NT2/D1 (cell line): ENCODE measurements around the gene LINGO1.

Experiments
- DNase-seq: peaks from one replicate; pipeline ENCODE4 v3.0.0-alpha.2; 2011; ENCODE audit warnings: low read depth, low spot score
- H3K27me3 ChIP-seq: 2 replicates; pipeline ENCODE4 v1.6.0; 2011; ENCODE audit warnings: mild to moderate bottlenecking; ENCODE audit not compliant: insufficient read length, insufficient read depth
- H3K36me3 ChIP-seq: 2 replicates; pipeline ENCODE4 v1.6.1; 2011; ENCODE audit warnings: mild to moderate bottlenecking, low read length, mixed read lengths; ENCODE audit not compliant: insufficient read depth, insufficient read length
- H3K4me1 ChIP-seq: 2 replicates; pipeline ENCODE4 v1.5.1; 2011; ENCODE audit not compliant: insufficient read depth, insufficient read length
- H3K4me3 ChIP-seq: 2 replicates; pipeline ENCODE4 v1.5.1; 2011; ENCODE audit warnings: low read depth; ENCODE audit not compliant: insufficient read length
- H3K9ac ChIP-seq: 2 replicates; pipeline ENCODE4 v1.6.0; 2011; ENCODE audit warnings: low read depth; ENCODE audit not compliant: insufficient read length
- H3K9me3 ChIP-seq: 2 replicates; pipeline ENCODE4 v1.5.1; 2011; ENCODE audit warnings: mild to moderate bottlenecking, low read length; ENCODE audit not compliant: insufficient read depth
- SUZ12 ChIP-seq: IDR thresholded peaks from 2 replicates; pipeline ENCODE4 v1.6.1; 2011; ENCODE audit not compliant: insufficient read length, insufficient read depth; ENCODE audit errors: extremely low read depth
- YY1 ChIP-seq: IDR thresholded peaks from 2 replicates; pipeline ENCODE4 v1.6.1; 2011; ENCODE audit not compliant: insufficient read length, insufficient read depth
- ZNF274 ChIP-seq: IDR thresholded peaks from 2 replicates; pipeline ENCODE4 v1.6.1; 2011; ENCODE audit warnings: mild to moderate bottlenecking, low read depth, low read length

The LINGO1 gene

DNA sequence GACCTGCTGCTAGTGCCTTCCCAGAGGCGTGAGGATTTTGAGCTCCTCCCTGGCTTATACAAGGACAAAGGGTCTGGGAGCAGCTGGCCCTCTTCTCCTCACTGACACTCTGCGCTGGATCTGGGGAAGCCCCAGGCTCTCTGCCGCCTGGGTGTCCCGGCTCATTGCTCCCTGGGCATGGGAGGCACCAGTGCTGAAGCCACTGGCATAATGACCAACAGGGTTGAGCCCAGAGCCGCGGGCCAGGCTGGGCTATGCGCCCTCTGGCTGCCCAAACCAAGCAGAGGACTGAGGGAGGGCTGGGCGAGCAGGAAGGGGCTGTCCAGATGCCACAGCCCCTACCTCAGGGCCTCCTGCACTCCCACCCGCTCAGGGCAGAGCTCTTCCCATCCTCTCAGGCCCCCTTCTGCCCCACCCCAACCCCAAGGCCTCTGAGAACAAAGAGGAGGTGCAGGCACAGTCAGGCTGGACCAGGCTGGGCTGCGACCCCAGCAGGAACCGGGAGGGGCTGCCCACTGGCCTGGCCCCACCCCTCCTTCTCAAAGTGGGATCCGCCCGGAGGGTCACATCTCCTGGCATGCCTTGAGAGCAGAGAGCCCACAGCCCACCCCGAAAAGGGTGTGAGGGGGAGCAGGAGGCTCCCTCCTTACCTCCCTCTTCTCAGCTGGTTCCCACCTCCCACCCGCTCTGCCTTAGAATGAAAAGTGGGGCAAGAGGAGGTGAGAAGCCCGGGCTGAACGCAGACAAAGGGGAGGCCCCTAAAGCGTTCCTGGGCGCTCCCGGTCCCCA, 1.6 kb downstream of the LINGO1 start:
- Histone ChIP-seq H3K9me3 (no peaks in the 10 kb centered on the region), H3K4me3 (peak overlapping the region; percentile 61)
- no peak for DNase-seq

DNA sequence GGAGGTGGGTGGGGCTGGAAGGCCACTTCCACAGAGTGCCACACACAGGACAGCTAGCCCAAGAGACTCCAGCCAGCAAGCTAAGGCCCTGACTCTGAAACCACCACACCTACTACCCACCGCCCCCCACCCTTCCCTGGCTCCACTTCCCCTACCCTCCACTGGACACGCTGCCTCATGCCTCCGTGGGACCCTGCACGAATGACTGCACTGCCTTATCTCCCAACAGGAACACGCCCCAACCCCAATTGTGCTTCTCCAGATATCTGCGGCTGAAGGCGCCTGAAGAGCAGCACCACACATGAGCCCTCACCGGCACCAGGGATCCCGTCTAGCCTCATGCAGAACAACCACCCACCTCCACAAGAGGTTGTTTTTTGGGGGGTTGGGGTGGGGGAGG, 2.7 kb downstream of the LINGO1 start:
- Histone ChIP-seq H3K9me3 (no peaks in the 10 kb centered on the region), H3K36me3 (no peaks in the 10 kb centered on the region), H3K27me3 (peaks cover 12% of the 10 kb centered on the region), H3K9ac (peak overlapping the region; percentile 5), H3K4me1 (peaks cover 32% of the 10 kb centered on the region), H3K4me3 (no peak overlapping the region)
- TF ChIP-seq SUZ12 (no peak), ZNF274 (no peak), YY1 (no peak)
- no peak for DNase-seq

More for the DNA sequence above, 1.6 kb downstream of the LINGO1 start:
- Histone ChIP-seq H3K27me3 (peaks cover 23% of the 10 kb centered on the region), H3K9ac (peak overlapping the region; percentile 88), H3K4me1 (peaks cover 41% of the 10 kb centered on the region), H3K36me3 (no peaks in the 10 kb centered on the region)
- no peak for TF ChIP-seq YY1

DNA sequence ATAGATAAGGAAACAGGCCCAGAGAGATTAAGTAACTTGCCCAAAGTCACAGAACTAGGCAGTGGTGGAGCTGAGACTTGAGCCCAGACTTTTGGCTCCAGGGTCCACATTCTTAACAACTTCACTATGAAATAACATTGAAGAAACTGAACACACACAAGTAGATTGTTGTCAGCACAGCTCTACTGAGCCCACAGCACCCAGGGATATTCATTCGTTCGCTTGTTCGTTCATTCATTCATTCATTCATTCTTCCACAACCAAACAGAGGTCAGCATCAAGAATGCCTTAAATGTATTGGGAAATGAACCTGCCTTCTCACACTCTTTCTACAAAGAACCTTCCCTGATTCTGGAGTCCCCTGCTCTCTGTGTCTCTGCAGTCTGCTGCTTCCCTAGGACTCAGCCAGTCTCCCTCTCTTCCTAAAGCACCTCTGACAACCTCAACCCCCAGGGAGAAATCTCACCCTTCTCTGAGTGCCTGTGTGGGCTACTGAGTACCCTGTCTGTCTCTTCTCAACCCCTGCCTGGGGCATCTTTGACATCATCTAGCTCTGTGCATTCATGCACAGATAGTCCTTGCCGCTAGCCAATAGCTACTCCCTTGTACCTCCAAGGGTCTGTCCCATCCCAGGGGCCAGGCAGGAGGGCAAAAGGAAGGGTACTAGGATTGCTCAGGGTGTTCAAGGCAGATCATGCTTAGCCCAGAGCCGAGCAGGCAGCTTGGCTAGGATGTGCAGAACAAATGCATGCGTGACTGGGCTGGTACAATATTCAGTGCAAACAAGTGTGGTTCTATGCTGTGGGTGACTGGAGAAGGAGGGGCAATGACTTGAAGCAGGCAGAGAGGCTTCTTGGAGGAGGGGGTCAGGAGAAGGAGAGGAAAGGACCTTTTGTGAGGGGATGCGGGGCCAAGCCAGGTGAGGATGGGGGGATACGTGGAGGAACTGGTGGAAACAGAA, 3.4 kb downstream of the LINGO1 start:
- no peaks in the 10 kb centered on the region for H3K9me3 ChIP-seq
- no peak for DNase-seq
- no peak overlapping the region for H3K4me3 ChIP-seq
- TF ChIP-seq YY1 (no peak), ZNF274 (no peak), SUZ12 (no peak)
- H3K36me3 ChIP-seq, result no peaks in the 10 kb centered on the region
- H3K9ac ChIP-seq, result peak overlapping the region; percentile 12
- peaks cover 39% of the 10 kb centered on the region for H3K4me1 ChIP-seq
- H3K27me3 ChIP-seq, result peaks cover 8% of the 10 kb centered on the region

DNA sequence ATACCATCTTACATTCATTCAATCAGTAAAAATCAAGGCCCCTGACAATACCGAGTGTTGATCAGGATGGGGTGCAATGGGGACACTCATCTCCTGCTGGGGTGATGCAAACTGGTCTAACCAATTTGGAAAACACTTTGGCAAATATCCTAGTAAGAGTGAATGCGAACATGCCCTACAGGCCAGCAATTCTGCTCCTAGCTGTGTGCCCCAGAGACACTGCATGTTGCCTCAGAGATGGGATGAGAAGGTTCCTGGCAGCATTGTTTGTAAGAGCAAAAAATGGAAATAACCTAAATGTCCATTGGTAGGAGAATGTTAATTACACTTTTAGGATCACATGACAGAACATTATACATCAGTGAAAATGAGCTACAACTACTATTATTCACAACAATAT, 4.7 kb downstream of the LINGO1 start:
- no peak for DNase-seq
- Histone ChIP-seq H3K9ac (no peak overlapping the region), H3K4me1 (peaks cover 42% of the 10 kb centered on the region), H3K36me3 (no peaks in the 10 kb centered on the region), H3K4me3 (no peak overlapping the region), H3K27me3 (peaks cover 8% of the 10 kb centered on the region), H3K9me3 (no peaks in the 10 kb centered on the region)
- TF ChIP-seq YY1, result no peak
- no peak for TF ChIP-seq ZNF274

DNA sequence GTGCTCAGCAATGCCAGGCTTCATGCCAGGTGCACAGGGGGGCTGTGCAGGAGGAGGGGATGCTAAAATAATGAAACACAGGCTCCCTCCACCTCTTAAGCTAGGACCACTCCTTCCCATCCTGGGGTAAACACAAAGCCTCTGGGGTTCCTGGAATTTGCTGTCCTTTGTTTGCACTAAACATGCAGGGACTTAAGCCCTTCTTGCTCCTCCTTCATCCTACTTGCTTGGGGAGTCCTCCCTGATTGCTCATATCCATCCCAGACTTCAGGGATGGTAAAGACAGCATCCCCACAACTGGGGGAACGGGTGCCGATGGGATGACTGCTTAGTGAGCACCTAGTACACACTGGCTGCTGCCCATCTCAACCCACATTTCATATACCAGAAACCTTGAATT, 5.1 kb downstream of the LINGO1 start:
- TF ChIP-seq YY1 (no peak), ZNF274 (no peak), SUZ12 (no peak)
- no peak overlapping the region for H3K9ac ChIP-seq
- no peaks in the 10 kb centered on the region for H3K36me3 ChIP-seq
- H3K4me3 ChIP-seq, result no peak overlapping the region
- peaks cover 8% of the 10 kb centered on the region for H3K27me3 ChIP-seq
- peaks cover 45% of the 10 kb centered on the region for H3K4me1 ChIP-seq
- peak; percentile 71 for DNase-seq
- no peaks in the 10 kb centered on the region for H3K9me3 ChIP-seq

DNA sequence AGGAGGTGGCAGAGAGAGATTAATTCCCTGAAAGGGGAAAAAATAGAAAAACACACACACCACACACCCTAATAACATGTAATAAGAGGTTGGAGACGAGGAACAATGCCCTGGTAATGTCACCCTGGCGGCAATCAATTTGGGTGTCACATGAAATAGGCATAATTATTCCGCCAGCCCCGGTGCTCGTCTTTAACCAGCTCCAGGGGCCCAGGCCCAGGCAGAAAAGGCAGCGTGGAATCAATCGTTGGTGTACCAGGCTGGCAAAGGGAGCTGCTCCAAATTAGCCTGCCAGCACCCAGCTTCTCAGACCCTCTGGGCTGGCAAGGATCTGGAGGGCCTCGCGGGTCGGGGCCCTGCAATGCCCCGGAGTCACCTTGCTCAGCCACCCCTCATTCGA, 5.6 kb downstream of the LINGO1 start:
- no peaks in the 10 kb centered on the region for H3K9me3 ChIP-seq
- peaks cover 8% of the 10 kb centered on the region for H3K27me3 ChIP-seq
- H3K4me1 ChIP-seq, result peaks cover 50% of the 10 kb centered on the region
- no peaks in the 10 kb centered on the region for H3K36me3 ChIP-seq
- DNase-seq, result no peak
- H3K4me3 ChIP-seq, result no peak overlapping the region
- H3K9ac ChIP-seq, result no peak overlapping the region
- TF ChIP-seq YY1 (no peak), SUZ12 (no peak), ZNF274 (no peak)

DNA sequence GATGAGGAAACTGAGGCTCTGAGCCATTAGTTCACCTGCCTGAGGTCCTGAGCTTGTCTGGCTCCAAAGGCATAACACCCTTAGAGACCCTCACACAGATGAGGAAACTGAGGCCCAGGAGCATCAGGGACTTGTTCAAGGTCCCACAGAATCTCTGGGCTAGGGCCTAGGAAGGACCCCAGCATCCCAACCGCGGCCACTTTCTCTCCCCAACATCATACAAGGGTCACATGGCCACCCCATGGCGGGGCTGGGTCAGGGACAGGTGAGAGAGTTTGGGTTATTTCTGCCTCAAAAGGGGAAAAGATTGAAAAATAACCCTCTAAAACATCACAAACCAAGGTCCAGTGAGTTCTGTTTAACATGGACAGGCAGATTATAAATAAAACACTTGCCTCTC, 6.7 kb downstream of the LINGO1 start:
- no peak for DNase-seq
- Histone ChIP-seq H3K36me3 (no peaks in the 10 kb centered on the region), H3K4me3 (no peak overlapping the region), H3K9ac (no peak overlapping the region), H3K27me3 (no peaks in the 10 kb centered on the region), H3K4me1 (peaks cover 54% of the 10 kb centered on the region), H3K9me3 (no peaks in the 10 kb centered on the region)
- TF ChIP-seq ZNF274 (no peak), YY1 (no peak), SUZ12 (no peak)
